Inflammatory macrophage treated with lipopolysaccharide for 1 hour (primary cell): ENCODE results near the gene AMD1.

Experiments
- DNase-seq, 2 donors: peaks; one replicate each; pipeline ENCODE4 v3.0.0-alpha.2; 2020 to 2022

AMD1 gene

GRCh38 chr6:110939429-110940200 lies 65.0 kb downstream of the AMD1 start:
- DNase-seq: no peak

- DNase-seq: peak; percentile 81 to 97
These were observed 70.1 kb downstream of the AMD1 start for GRCh38 chr6:110944681-110945151.
